ENCODE results near the gene HOXC10.

Gene HOXC10

GRCh38 chr12:54017027-54017788 is 32.3 kb downstream of the HOXC10 start:
- no peak for DNase-seq

- no peak for DNase-seq
Measured at GRCh38 chr12:54017878-54018467, 33.0 kb downstream of the HOXC10 start.

- no peak for DNase-seq
Measured at GRCh38 chr12:54018468-54018984, 33.6 kb downstream of the HOXC10 start.

GRCh38 chr12:54019091-54019811 is 34.3 kb downstream of the HOXC10 start:
- no peak for DNase-seq

GRCh38 chr12:54019924-54020590 is 35.1 kb downstream of the HOXC10 start:
- no peak for DNase-seq

GRCh38 chr12:54020591-54021405 is 35.9 kb downstream of the HOXC10 start:
- DNase-seq = no peak

GRCh38 chr12:54021432-54022013 is 36.6 kb downstream of the HOXC10 start:
- DNase-seq = no peak

GRCh38 chr12:54022960-54023884 is 38.3 kb downstream of the HOXC10 start:
- no peak for DNase-seq

- DNase-seq = no peak
Measured at GRCh38 chr12:54024127-54024526, 39.2 kb downstream of the HOXC10 start.

GRCh38 chr12:54024581-54025305 is 39.8 kb downstream of the HOXC10 start:
- DNase-seq = no peak

GRCh38 chr12:54025499-54026405 is 40.8 kb downstream of the HOXC10 start:
- no peak for DNase-seq

GRCh38 chr12:54026640-54027441 is 41.9 kb downstream of the HOXC10 start:
- DNase-seq = no peak

GRCh38 chr12:54027442-54027786 is 42.5 kb downstream of the HOXC10 start:
- DNase-seq = no peak

- no peak for DNase-seq
Measured at GRCh38 chr12:54028314-54029201, 43.6 kb downstream of the HOXC10 start, which contains the start of gene HOXC6. Gene HOXC6 (plus strand): TSS chr12:54028440. CDS start chr12:54028522, 82 bp downstream.

GRCh38 chr12:54029529-54030441 is 44.8 kb downstream of the HOXC10 start:
- DNase-seq = no peak

- no peak for DNase-seq
Measured at GRCh38 chr12:54030442-54030801, 45.5 kb downstream of the HOXC10 start.
